ENCODE measurements around the gene MYO10. TPM values are rescaled to one million over a fixed set of nuclear protein-coding genes. Genes with fewer than 3 reads are reported as not detected.

The MYO10 gene
- total and polyA plus RNA-seq, 2 of the 8 experiments (the other 6 are each of a cell fraction or from before 2014, with no cell fraction given): 21.5 to 107 TPM

DNA sequence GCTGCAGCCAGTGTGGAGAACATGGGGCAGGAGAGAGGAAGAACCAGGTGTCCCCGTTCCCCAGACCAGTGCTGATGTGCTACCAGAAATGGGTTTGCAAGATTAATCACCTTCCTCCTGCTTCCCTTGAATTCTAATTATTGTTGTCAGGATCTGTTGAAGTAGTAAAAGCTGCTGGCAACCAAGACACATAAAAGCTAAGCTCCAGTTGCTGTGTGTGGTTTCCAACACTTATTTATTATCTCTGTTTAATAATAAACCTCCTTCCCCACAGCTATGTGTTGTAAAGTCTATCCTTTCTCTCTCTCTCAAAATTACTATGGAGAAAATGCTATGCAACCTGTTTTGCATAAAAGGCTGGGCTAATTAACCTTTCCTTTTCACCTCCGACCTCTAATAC, 317.0 kb downstream of the MYO10 start:
- H2BK12ac ChIP-seq (ENCODE audit: low read depth, low read length): no peak overlapping the region
- H3K23ac ChIP-seq (ENCODE audit: insufficient read length): no peak overlapping the region
- H2BK15ac ChIP-seq (ENCODE audit: low read length): no peak overlapping the region
- no peaks in the 10 kb centered on the region for H3K79me2 ChIP-seq (ENCODE audit: control insufficient read depth in 1 of 2, insufficient read depth in 2 of 2, low read length in 2 of 2)
- no peaks in the 10 kb centered on the region for H4K20me1 ChIP-seq (replicated peaks in 1 of 2; ENCODE audit: control insufficient read depth in 1 of 2, insufficient read depth in 2 of 2, low read length in 2 of 2)
- H3K4me1 ChIP-seq (replicated peaks in 1 of 4; ENCODE audit: control insufficient read depth in 3 of 4, insufficient read depth in 4 of 4, low read length in 3 of 4): peaks cover 4 to 15% (median 8%) of the 10 kb centered on the region in 4 experiments
- H3K4me2 ChIP-seq (ENCODE audit: insufficient read depth in 1 of 2, low read depth in 2 of 2, low read length in 2 of 2): no peak overlapping the region
- 91% methylated on average over 2 of the region's 2 CpGs; no CpG with 5 or more reads in 1 of the 2 experiments for WGBS, 2 experiments (ENCODE audit: extremely low coverage in 1 of 2, insufficient coverage in 1 of 2, insufficient read length in 1 of 2, insufficient replicate concordance in 2 of 2, low coverage in 1 of 2, low lambda C conversion rate in 2 of 2, missing lambda C conversion rate in 1 of 2)
- H3K56ac ChIP-seq (replicated peaks; ENCODE audit: insufficient read length, low read depth, low read length): no peak overlapping the region
- H2AFZ ChIP-seq (ENCODE audit: low read length): no peak overlapping the region
- no peak overlapping the region for H3K14ac ChIP-seq (ENCODE audit: insufficient read length)
- H4K5ac ChIP-seq (ENCODE audit: insufficient read length, low read depth, low read length): no peak overlapping the region
- no peak overlapping the region for H2BK120ac ChIP-seq (replicated peaks; ENCODE audit: low read depth, low read length)
- H2AK5ac ChIP-seq (ENCODE audit: low read depth, low read length): no peak overlapping the region
- no peak overlapping the region for H3K9ac ChIP-seq (replicated peaks in 1 of 4; ENCODE audit: extremely low read depth in 1 of 4, low read depth in 3 of 4, low read length in 3 of 4)
- H4K8ac ChIP-seq (ENCODE audit: extremely low read depth, insufficient read depth, low read length): no peak overlapping the region
- no peak for DNase-seq (ENCODE audit: low read depth in 1 of 2, low spot score in 2 of 2)
- H2BK20ac ChIP-seq (ENCODE audit: low read length): no peak overlapping the region
- H3K27ac ChIP-seq (ENCODE audit: low read depth, low read length): no peak overlapping the region
- no peak overlapping the region for H4K91ac ChIP-seq (replicated peaks; ENCODE audit: insufficient read length, low read length)
- H3K23me2 ChIP-seq (ENCODE audit: low read depth, low read length): peaks cover 17% of the 10 kb centered on the region
- peaks cover 7 to 37% (median 27%) of the 10 kb centered on the region in 4 experiments for H3K27me3 ChIP-seq (replicated peaks in 1 of 4; ENCODE audit: control insufficient read depth in 3 of 4, extremely low read depth in 1 of 4, insufficient read depth in 3 of 4, low read length in 3 of 4)
- H3K4me3 ChIP-seq (ENCODE audit: extremely low read depth in 1 of 4, insufficient read depth in 2 of 4, low read depth in 3 of 4, low read length in 4 of 4): no peak overlapping the region
- H3K79me1 ChIP-seq (ENCODE audit: low read depth, low read length): no peaks in the 10 kb centered on the region
- H3K36me3 ChIP-seq (ENCODE audit: control insufficient read depth in 2 of 4, insufficient read depth in 4 of 4, low read length in 3 of 4): no peaks in the 10 kb centered on the region
- H3K9me3 ChIP-seq (ENCODE audit: insufficient read depth in 2 of 2, low read depth in 1 of 2, low read length in 1 of 2): no peaks in the 10 kb centered on the region
- CTCF ChIA-PET (ENCODE audit: partially characterized antibody): interaction anchor here (1.0 kb wide), 2 partner anchors 33 to 66 kb away, joined by 3 to 4 read pairs; no protein-coding TSS in a partner anchor
- no peak overlapping the region for H2BK5ac ChIP-seq (ENCODE audit: low read depth, low read length)
- no peak for FAIRE-seq
- POLR2A ChIA-PET (ENCODE audit: partially characterized antibody): interaction anchor here (0.7 kb wide), 1 partner anchor 314 kb away, joined by 3 read pairs; no protein-coding TSS in a partner anchor
- H3K4ac ChIP-seq (replicated peaks; ENCODE audit: insufficient read length, low read depth, low read length): no peak overlapping the region
- H3K18ac ChIP-seq (ENCODE audit: extremely low read depth, low read length): no peak overlapping the region
- no peak for TF ChIP-seq KDM5A (IDR thresholded peaks at IDR 0.05; ENCODE audit: low read length)
- no peak for TF ChIP-seq POLR2A (IDR thresholded peaks at IDR 0.05; ENCODE audit: control extremely low read depth in 1 of 2, low read depth in 2 of 2, low read length in 2 of 2)
- TF ChIP-seq, protein P1, sequence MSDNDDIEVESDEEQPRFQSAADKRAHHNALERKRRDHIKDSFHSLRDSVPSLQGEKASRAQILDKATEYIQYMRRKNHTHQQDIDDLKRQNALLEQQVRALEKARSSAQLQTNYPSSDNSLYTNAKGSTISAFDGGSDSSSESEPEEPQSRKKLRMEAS (IDR thresholded peaks at IDR 0.05): no peak
- TF ChIP-seq FOSL1 (IDR thresholded peaks at IDR 0.05; ENCODE audit: insufficient read depth, low read depth, low read length): no peak
- TF ChIP-seq RFX5 (IDR thresholded peaks at IDR 0.05; ENCODE audit: borderline replicate concordance, low read depth, low read length): no peak
- no peak for TF ChIP-seq BRCA1 (IDR thresholded peaks at IDR 0.05; ENCODE audit: low read depth, low read length)
- TF ChIP-seq POU5F1 (IDR thresholded peaks at IDR 0.05; ENCODE audit: low read depth, low read length): no peak
- TF ChIP-seq ATF3 (IDR thresholded peaks at IDR 0.05; ENCODE audit: insufficient read depth, low read depth, low read length): no peak
- no peak for TF ChIP-seq KDM1A (IDR thresholded peaks at IDR 0.05; ENCODE audit: borderline replicate concordance, low read length)
- no peak for TF ChIP-seq CBX5 (IDR thresholded peaks at IDR 0.05; ENCODE audit: low read depth, low read length)
- no peak for TF ChIP-seq SRF (IDR thresholded peaks at IDR 0.05; ENCODE audit: low read depth, low read length)
- no peak for TF ChIP-seq NANOG (IDR thresholded peaks at IDR 0.05; ENCODE audit: insufficient read depth, low read depth, low read length, poor library complexity, severe bottlenecking)
- TF ChIP-seq RXRA (IDR thresholded peaks at IDR 0.05; ENCODE audit: insufficient read depth, low read depth, low read length): no peak
- no peak for TF ChIP-seq RNF2 (IDR thresholded peaks at IDR 0.05; ENCODE audit: borderline replicate concordance, low read depth, low read length, missing control alignments, poor library complexity, severe bottlenecking)
